Hepatocyte (in vitro differentiated cells): Measurements from ENCODE around the gene ZNF695. TPM values are rescaled to one million over a fixed set of nuclear protein-coding genes. Genes with fewer than 3 reads are reported as not detected.

Experiments
- DNase-seq: peaks from one replicate; pipeline ENCODE4 v3.0.0-alpha.2; 2016; ENCODE audit warnings: low spot score
- H2AFZ ChIP-seq: fragments of 200-600 bp; sonication (generic); 2 replicates; pipeline ENCODE4 v1.6.0; 2016; ENCODE audit warnings: antibody characterized with exemption, mild to moderate bottlenecking
- H3K27ac ChIP-seq: fragments of 200-600 bp; sonication (generic); 2 replicates; pipeline ENCODE4 v1.5.1; 2016; ENCODE audit warnings: mild to moderate bottlenecking
- H3K27me3 ChIP-seq: fragments of 200-600 bp; sonication (generic); 2 replicates; pipeline ENCODE4 v1.6.1; 2016
- H3K36me3 ChIP-seq: fragments of 200-600 bp; sonication (generic); replicated peaks from 2 replicates; pipeline ENCODE4 v1.5.1; 2016; ENCODE audit warnings: low read depth; ENCODE audit not compliant: insufficient read depth
- H3K4me1 ChIP-seq: fragments of 200-600 bp; sonication (generic); 2 replicates; pipeline ENCODE4 v1.5.1; 2016; ENCODE audit warnings: mild to moderate bottlenecking, moderate library complexity; ENCODE audit not compliant: insufficient read depth
- H3K4me2 ChIP-seq: fragments of 200-600 bp; sonication (generic); 2 replicates; pipeline ENCODE4 v1.6.0; 2016
- H3K4me3 ChIP-seq: fragments of 200-600 bp; sonication (generic); 2 replicates; pipeline ENCODE4 v1.5.1; 2016; ENCODE audit warnings: mild to moderate bottlenecking
- H3K79me2 ChIP-seq: fragments of 200-600 bp; sonication (generic); 2 replicates; pipeline ENCODE4 v1.6.0; 2017; ENCODE audit warnings: mild to moderate bottlenecking
- H3K9me2 ChIP-seq: fragments of 200-600 bp; sonication (generic); replicated peaks from 2 replicates; pipeline ENCODE4 v1.6.0; 2017; ENCODE audit warnings: mild to moderate bottlenecking; ENCODE audit not compliant: insufficient read depth
- H3K9me3 ChIP-seq: fragments of 200-600 bp; sonication (generic); 2 replicates; pipeline ENCODE4 v1.5.1; 2016; ENCODE audit warnings: low read depth, mild to moderate bottlenecking
- H4K20me1 ChIP-seq: fragments of 200-600 bp; sonication (generic); 2 replicates; pipeline ENCODE4 v1.6.0; 2016; ENCODE audit warnings: mild to moderate bottlenecking; ENCODE audit not compliant: insufficient read depth, poor library complexity, severe bottlenecking
- EZH2 ChIP-seq: fragments of 200-600 bp; sonication (generic); IDR thresholded peaks from 2 replicates; pipeline ENCODE4 v1.6.1; 2016; ENCODE audit warnings: antibody characterized with exemption, mild to moderate bottlenecking, borderline replicate concordance
- EZH2phosphoT487 ChIP-seq: fragments of 200-600 bp; sonication (generic); IDR thresholded peaks from one replicate; pipeline ENCODE4 v1.6.1; 2018; ENCODE audit warnings: antibody characterized with exemption, mild to moderate bottlenecking, low read depth, moderate library complexity; ENCODE audit not compliant: unreplicated experiment, severe bottlenecking
- WGBS: methylation state at CpG from one replicate; pipeline ENCODE4 v1.1.6; 2016; ENCODE audit warnings: low lambda C conversion rate; ENCODE audit errors: missing lambda C conversion rate; 5-methylcytosine and 5-hydroxymethylcytosine counted together
- polyA plus RNA-seq: library from polyadenylated mRNA; unstranded; fragments of >200 nt; fragmentation: Nextera tagmentation; extraction: Ambion mirVana; gene quantifications from 2 replicates; pipeline ENCODE4 v1.2.1, GENCODE V29; 2016
- total RNA-seq: library from RNA; depleted of rRNA; stranded (reverse); fragments of >200 nt; gene quantifications from 2 replicates; pipeline ENCODE4 v1.2.3, GENCODE V29; 2014
- TF ChIP-seq, protein P1 (sequence below): fragments of 200-600 bp; sonication (generic); IDR thresholded peaks from 2 replicates; pipeline ENCODE4 v1.5.1; 2016; ENCODE audit warnings: antibody characterized with exemption, mild to moderate bottlenecking; ENCODE audit not compliant: poor library complexity

ZNF695 gene
- total and polyA plus RNA-seq, 2 experiments from 2014 or later: 1.5 to 2.0 TPM

DNA sequence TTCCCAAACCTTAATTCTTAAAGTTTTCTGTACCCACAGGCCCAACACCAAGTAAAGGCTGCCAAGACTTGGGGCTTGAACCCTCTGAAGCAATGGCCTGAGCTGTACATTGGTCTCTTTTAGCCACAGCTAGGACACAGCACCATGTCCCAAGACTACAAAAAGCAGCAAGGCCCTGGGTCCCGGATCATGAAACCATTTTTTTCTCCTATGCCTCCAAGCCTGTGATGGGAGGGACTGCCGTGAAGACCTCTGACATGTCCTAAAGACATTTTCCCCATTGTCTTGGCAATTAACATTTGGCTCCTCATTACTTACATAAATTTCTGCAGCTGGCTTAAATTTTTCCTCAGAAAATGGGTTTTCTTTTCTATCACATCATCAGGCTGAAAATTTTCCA lies 39.8 kb upstream of the ZNF695 start:
- peaks cover 37% of the 10 kb centered on the region for H3K9me3 ChIP-seq
- H3K27me3 ChIP-seq: no peaks in the 10 kb centered on the region
- no peak overlapping the region for H3K27ac ChIP-seq
- no peak overlapping the region for H3K4me2 ChIP-seq
- H3K79me2 ChIP-seq: peaks cover 16% of the 10 kb centered on the region
- H3K36me3 ChIP-seq: no peaks in the 10 kb centered on the region
- no peak overlapping the region for H3K4me3 ChIP-seq
- WGBS: 100% methylated on average over 2 of the region's 2 CpGs
- no peak overlapping the region for H2AFZ ChIP-seq
- H3K9me2 ChIP-seq: no peaks in the 10 kb centered on the region
- no peaks in the 10 kb centered on the region for H3K4me1 ChIP-seq
- no peak for DNase-seq
- no peaks in the 10 kb centered on the region for H4K20me1 ChIP-seq
- TF ChIP-seq, protein P1, sequence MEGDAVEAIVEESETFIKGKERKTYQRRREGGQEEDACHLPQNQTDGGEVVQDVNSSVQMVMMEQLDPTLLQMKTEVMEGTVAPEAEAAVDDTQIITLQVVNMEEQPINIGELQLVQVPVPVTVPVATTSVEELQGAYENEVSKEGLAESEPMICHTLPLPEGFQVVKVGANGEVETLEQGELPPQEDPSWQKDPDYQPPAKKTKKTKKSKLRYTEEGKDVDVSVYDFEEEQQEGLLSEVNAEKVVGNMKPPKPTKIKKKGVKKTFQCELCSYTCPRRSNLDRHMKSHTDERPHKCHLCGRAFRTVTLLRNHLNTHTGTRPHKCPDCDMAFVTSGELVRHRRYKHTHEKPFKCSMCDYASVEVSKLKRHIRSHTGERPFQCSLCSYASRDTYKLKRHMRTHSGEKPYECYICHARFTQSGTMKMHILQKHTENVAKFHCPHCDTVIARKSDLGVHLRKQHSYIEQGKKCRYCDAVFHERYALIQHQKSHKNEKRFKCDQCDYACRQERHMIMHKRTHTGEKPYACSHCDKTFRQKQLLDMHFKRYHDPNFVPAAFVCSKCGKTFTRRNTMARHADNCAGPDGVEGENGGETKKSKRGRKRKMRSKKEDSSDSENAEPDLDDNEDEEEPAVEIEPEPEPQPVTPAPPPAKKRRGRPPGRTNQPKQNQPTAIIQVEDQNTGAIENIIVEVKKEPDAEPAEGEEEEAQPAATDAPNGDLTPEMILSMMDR: no peak
- TF ChIP-seq EZH2: no peak
- TF ChIP-seq EZH2phosphoT487: no peak

DNA sequence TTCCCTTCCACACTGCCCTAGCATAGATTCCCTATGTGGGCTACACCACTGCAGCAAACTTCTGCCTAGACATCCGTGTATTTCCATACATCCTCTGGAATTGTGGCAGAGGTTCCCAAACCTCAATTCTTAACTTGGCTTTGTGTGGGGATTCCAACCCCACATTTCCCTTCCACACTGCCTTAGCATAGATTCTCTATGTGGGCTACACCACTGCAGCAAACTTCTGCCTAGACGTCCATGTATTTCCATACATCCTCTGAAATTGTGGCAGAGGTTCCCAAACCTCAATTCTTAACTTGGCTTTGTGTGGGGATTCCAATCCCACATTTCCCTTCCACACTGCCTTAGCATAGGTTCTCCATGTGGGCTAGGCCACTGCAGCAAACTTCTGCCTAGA lies 39.4 kb upstream of the ZNF695 start:
- no peaks in the 10 kb centered on the region for H3K9me2 ChIP-seq
- H3K4me2 ChIP-seq: no peak overlapping the region
- no peaks in the 10 kb centered on the region for H3K36me3 ChIP-seq
- H3K27me3 ChIP-seq: no peaks in the 10 kb centered on the region
- H3K4me3 ChIP-seq: no peak overlapping the region
- peaks cover 37% of the 10 kb centered on the region for H3K9me3 ChIP-seq
- no peak overlapping the region for H3K27ac ChIP-seq
- 100% methylated on average over 2 of the region's 2 CpGs for WGBS
- H4K20me1 ChIP-seq: no peaks in the 10 kb centered on the region
- no peak overlapping the region for H2AFZ ChIP-seq
- H3K4me1 ChIP-seq: no peaks in the 10 kb centered on the region
- DNase-seq: no peak
- TF ChIP-seq EZH2phosphoT487 (no peak), EZH2 (no peak)
- TF ChIP-seq, protein P1: no peak
- H3K79me2 ChIP-seq: peaks cover 17% of the 10 kb centered on the region

DNA sequence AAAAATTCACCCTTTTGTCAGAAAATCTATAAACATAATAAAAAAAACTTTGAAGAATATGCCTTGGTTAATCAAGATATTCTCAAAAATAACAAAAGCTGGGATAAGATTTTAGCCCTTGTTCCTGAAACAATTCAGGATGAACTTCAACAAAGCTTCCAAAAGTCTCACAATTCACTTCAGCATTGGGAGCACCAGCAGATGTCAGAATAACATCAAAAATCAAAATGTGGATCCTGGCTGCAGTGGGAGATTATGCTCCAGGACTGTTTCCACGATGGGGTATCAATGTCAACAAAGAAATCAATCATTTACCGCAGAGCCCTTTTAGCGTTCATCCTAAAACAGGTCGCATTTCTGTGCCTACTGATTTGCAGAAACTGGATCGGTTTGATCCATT lies 35.5 kb upstream of the ZNF695 start:
- Histone ChIP-seq H3K9me3 (peaks cover 39% of the 10 kb centered on the region), H3K9me2 (no peaks in the 10 kb centered on the region), H4K20me1 (no peaks in the 10 kb centered on the region), H3K36me3 (no peaks in the 10 kb centered on the region), H3K4me3 (no peak overlapping the region), H3K27me3 (no peaks in the 10 kb centered on the region), H3K4me1 (no peaks in the 10 kb centered on the region), H3K27ac (no peak overlapping the region), H3K4me2 (no peak overlapping the region), H3K79me2 (peaks cover 31% of the 10 kb centered on the region), H2AFZ (no peak overlapping the region)
- TF ChIP-seq EZH2phosphoT487: no peak
- TF ChIP-seq EZH2: no peak
- TF ChIP-seq, protein P1: no peak
- DNase-seq: no peak
- WGBS: 97% methylated on average over 5 of the region's 5 CpGs
